ENCODE measurements around the gene CBFA2T2. TPM values are rescaled to one million over a fixed set of nuclear protein-coding genes. Genes with fewer than 3 reads are reported as not detected.

CBFA2T2 gene
- total and polyA plus RNA-seq, 2 donors (not counting 3 experiments of a cell fraction or from before 2014, with no cell fraction given) = 10.7 to 12.1 TPM

DNA sequence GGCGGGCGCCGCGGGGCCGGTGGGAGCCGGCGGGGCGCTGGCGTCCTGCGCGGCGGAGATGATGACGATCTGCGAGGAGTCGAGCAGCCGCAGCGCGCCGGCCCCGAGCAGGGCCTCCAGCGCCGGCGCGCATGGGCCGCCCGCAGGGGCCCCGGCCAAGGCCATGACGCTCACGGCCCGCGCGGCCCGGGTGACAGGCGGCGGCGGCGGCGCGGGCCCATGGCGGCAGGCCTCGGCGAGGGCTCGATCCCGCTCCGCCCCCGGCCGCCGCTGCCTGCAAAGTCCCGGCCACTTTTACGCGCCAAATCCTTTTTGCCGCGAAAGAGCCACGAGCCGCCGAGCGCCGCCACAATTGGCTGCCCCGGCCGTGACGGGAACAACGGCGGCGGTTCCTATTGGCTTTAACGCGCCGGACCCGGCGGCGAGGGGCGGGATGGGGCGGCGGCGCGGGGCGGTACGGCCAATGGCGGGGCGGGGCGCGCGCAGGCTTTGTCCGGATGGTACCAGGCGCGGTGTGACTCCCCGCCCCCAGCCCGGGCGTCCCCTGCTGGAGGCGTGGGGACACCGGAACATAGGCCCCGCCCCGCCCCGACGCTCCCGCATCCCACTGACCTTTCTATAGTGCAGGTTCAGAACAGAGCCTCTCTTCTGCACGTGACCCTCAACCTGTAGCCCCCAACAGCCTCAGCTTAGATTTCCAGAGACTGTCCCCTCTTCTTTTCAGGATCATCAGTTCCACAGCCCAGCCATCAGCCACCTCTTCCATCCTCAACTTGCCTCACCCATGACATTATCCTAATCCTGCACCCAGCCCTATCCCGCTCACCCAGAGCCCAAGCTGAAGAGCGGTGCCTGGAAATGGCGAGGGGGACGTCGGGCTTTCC is 196.4 kb downstream of the CBFA2T2 start, which contains the start of gene E2F1:
TSS of gene E2F1 (minus strand) at position 286 of the 884 bp plus-strand sequence. CDS start at position 165, 121 bp downstream.
- H3K9ac ChIP-seq (replicated peaks; ENCODE audit: extremely low read depth, insufficient read depth, low read length) = peak within 1 kb of the TSS; percentile 68
- H2AFZ ChIP-seq (ENCODE audit: low read depth, low read length) = peak within 1 kb of the TSS; percentile 89
- H3K4me1 ChIP-seq (ENCODE audit: control insufficient read depth, extremely low read depth, insufficient read depth, low read length) = peaks cover 36% of the 10 kb centered on the region
- H3K79me2 ChIP-seq (ENCODE audit: control insufficient read depth, insufficient read depth, low read length) = peaks cover 26% of the 10 kb centered on the region
- ChIA-PET CTCF (interaction anchor here (1.0 to 1.5 kb wide), 3 partner anchors 18 to 101 kb away, joined by 3 to 7 read pairs (median 4); no protein-coding TSS in a partner anchor), POLR2A (no interaction called here)
- H3K9me3 ChIP-seq (replicated peaks; ENCODE audit: control insufficient read depth, insufficient read depth, low read length) = no peaks in the 10 kb centered on the region
- no peaks in the 10 kb centered on the region for H3K36me3 ChIP-seq (ENCODE audit: control insufficient read depth in 2 of 2, extremely low read depth in 1 of 2, insufficient read depth in 2 of 2, low read length in 2 of 2)
- DNase-seq (ENCODE audit: low read depth, low spot score) = peak; percentile 95
- intact Hi-C loops (cut with micrococcal nuclease) = loop anchor here (1.0 to 5.0 kb wide), 4 partner anchors 20 to 125 kb away; partner anchors contain the start of genes ACTL10, CHMP4B and ZNF341
- no peaks in the 10 kb centered on the region for H4K20me1 ChIP-seq (replicated peaks; ENCODE audit: control insufficient read depth, extremely low read depth, insufficient read depth, low read length)
- peak; percentile 92 for FAIRE-seq
- peak within 1 kb of the TSS; percentile 70 for H3K4me2 ChIP-seq (ENCODE audit: insufficient read depth, low read length)
- no peaks in the 10 kb centered on the region for H3K9me1 ChIP-seq (replicated peaks; ENCODE audit: control insufficient read depth, extremely low read depth, insufficient read depth, low read length)
- no peaks in the 10 kb centered on the region for H3K27me3 ChIP-seq (ENCODE audit: control insufficient read depth in 2 of 2, insufficient read depth in 2 of 2, low read length in 2 of 2)
- peak within 1 kb of the TSS; percentile 15 for H3K27ac ChIP-seq (ENCODE audit: insufficient read depth, low read depth, low read length)
- H3K4me3 ChIP-seq (replicated peaks in 1 of 3; ENCODE audit: insufficient read depth in 1 of 3, low read depth in 1 of 3, low read length in 3 of 3) = peak within 1 kb of the TSS; percentile 4 to 50 (median 11)
- TF ChIP-seq POLR2AphosphoS5 (IDR thresholded peaks at IDR 0.05; ENCODE audit: insufficient read depth, low read depth, low read length) = peak; percentile 31
- TF ChIP-seq, protein P1, sequence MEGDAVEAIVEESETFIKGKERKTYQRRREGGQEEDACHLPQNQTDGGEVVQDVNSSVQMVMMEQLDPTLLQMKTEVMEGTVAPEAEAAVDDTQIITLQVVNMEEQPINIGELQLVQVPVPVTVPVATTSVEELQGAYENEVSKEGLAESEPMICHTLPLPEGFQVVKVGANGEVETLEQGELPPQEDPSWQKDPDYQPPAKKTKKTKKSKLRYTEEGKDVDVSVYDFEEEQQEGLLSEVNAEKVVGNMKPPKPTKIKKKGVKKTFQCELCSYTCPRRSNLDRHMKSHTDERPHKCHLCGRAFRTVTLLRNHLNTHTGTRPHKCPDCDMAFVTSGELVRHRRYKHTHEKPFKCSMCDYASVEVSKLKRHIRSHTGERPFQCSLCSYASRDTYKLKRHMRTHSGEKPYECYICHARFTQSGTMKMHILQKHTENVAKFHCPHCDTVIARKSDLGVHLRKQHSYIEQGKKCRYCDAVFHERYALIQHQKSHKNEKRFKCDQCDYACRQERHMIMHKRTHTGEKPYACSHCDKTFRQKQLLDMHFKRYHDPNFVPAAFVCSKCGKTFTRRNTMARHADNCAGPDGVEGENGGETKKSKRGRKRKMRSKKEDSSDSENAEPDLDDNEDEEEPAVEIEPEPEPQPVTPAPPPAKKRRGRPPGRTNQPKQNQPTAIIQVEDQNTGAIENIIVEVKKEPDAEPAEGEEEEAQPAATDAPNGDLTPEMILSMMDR (IDR thresholded peaks at IDR 0.05; ENCODE audit: extremely low read depth in 1 of 2, insufficient read depth in 1 of 2, low read depth in 1 of 2, low read length in 2 of 2) = peak in 1 of 2 donors; percentile 30
- TF ChIP-seq MAX (IDR thresholded peaks at IDR 0.05; ENCODE audit: insufficient read depth, insufficient read length) = no peak
- BruUV-seq (replicated peaks) = no TSS peak
- dilution Hi-C loops (cut with MboI; ENCODE audit: extremely low pct_ligation_motif_present, low sequenced_read_pairs) = no loop called here
